T47D (cell line): ENCODE measurements around the gene BPIFB4.

Source experiments
- DNase-seq, 2 experiments: peaks; one replicate each; pipeline versions ENCODE4 v3.0.0 to v3.0.0-alpha.2; 2011 to 2012; ENCODE audit warnings: low read depth in 1 of 2, low spot score in 1 of 2
- JUND ChIP-seq: IDR thresholded peaks from 2 replicates; pipeline ENCODE4 v1.6.1; 2012; ENCODE audit warnings: low read depth
- in situ Hi-C: cut with HindIII; loops from 2 replicates; pipeline ENCODE4 v1.10.0; 2016; ENCODE audit warnings: low sequenced_read_pairs, low pct_unique_long_range_greater_than_20kb

Gene BPIFB4

DNA sequence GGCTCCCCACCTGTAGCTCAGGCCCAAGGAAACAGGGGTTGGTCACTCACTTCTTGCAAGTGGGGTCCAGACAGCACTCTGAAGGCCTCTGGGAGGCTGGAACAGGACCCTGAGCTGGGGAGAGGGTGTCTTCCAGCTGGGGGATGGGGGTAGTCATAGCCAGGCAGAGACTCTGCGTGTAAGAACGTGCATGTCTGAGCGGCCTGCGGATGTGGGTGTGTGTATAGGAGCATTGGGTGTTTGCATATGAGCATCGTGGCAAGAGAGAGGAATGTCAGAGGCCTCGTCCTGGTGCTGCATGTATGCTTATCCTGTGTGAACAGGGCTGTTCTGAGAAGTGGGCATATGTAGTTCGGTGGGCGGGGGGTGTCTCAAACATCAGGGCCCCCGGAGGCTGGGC lies 13.7 kb upstream of the BPIFB4 start:
- TF ChIP-seq JUND, result no peak
- in situ Hi-C loops, result no loop called here
- DNase-seq, result no peak

- DNase-seq, result no peak
- no peak for TF ChIP-seq JUND
- in situ Hi-C loops, result no loop called here
Measured at GRCh38 chr20:33067806-33068205, 11.6 kb upstream of the BPIFB4 start.

- no peak for TF ChIP-seq JUND
- in situ Hi-C loops, result no loop called here
- DNase-seq, result no peak
Measured at GRCh38 chr20:33068251-33068939, 11.0 kb upstream of the BPIFB4 start.

DNA sequence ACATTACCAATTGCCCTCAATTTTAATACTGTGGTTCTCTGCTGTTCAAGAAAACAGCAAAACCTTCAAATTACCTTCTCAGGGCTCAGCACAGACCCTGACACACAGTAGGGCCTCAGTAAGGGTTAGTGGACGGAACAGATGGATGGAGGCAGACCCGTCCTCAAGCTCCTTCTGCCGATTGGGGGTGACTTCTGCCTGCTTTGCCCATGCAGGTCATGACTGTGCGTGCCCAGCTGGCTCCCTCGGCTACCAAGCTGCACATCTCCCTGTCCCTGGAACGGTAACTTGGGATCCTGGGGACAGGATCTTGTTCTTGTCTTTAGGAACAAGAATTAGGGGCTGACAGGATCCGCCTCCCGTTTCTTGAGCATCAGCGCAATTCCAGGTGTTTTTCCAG lies 9.8 kb upstream of the BPIFB4 start:
- TF ChIP-seq JUND, result no peak
- in situ Hi-C loops, result no loop called here
- DNase-seq, result no peak

DNA sequence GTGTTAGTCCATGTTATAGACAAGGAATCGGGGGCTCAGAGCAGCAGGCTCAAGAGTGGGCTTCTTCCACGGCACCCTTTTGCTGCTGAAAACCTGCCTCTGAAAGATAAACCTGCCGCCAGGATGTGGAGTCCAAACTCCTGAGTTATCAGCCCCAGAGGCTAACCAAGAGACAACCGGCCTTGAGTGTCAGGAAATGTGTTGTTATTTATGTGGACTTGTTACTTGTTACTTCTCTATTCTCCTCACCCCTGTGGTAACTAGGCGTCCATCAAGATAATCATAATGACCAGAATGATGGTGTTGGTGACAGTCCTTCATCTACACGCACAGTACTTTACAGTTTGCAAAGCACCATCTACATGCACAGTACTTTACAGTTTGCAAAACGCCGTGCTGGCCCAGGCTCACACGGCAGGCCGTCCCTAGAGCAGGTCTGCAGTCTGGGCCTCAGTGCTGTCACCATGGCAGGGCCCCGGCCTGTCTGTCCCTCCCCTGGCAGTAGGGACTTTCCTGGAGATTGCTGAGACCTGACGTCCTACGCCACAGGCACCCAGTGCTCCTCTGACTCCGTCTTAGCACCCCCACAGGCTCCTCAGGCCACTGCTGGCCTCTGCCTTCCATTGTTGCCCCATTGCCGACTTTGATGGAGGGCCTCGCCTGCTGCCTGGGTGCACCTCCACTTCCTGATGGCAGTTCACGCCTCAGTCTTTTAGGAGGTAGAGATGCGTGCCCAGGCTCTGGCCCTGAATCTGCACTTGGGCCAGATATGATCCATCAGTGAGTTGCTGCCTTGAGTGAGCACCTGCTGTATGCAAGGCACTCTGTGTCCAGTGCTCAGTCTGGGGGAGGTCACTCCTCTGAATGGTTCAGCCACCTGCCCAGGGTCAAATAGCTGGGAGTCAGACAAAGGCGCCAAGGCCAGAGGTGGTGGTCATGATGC lies 9.1 kb upstream of the BPIFB4 start:
- no peak for DNase-seq
- no peak for TF ChIP-seq JUND
- in situ Hi-C loops, result no loop called here

- no peak for TF ChIP-seq JUND
- in situ Hi-C loops, result no loop called here
- no peak for DNase-seq
Measured at GRCh38 chr20:33071198-33071597, 8.2 kb upstream of the BPIFB4 start.

DNA sequence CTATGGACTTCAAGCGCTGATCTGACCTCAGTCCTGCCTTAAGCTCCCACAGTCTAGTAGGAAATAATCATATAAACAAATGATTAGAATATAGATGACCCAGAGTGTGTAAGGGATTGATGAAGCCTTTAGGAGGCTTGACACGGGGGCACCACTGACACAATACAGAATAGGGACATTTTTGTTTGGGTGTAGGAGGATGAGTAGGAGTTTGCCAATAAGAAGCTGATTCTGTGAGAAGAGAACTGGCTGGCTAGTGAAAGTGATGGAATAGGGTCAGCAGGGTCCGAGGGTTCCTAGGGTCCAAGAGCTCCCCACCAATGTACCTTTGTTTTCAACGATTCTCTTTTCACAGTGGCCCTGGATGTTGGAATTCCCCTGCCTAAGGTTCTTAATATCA lies 7.1 kb upstream of the BPIFB4 start:
- DNase-seq, result no peak
- no peak for TF ChIP-seq JUND
- in situ Hi-C loops, result no loop called here

- TF ChIP-seq JUND, result no peak
- DNase-seq, result peak in 1 of 2 experiments; percentile 12
- in situ Hi-C loops, result no loop called here
Measured at GRCh38 chr20:33072813-33073212, 6.6 kb upstream of the BPIFB4 start.

DNA sequence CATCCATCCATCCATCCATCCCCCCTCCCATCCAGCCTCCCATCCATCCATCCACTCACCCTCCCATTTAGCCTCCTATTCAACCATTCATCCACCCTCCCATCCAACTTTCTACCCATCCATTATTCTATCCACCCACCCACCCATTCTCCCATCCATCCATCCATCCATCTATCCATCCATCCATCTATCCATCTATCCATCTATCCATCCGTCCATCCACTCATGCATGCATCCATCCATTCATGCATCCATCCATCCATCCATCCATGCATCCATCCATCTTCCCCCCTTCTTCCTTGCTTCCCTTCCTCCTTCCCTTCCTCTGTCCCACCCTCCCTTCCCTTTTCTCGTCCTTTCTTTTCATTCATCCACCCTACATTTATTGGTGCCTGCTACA lies 4.8 kb upstream of the BPIFB4 start:
- in situ Hi-C loops, result no loop called here
- DNase-seq, result no peak
- TF ChIP-seq JUND, result no peak

- TF ChIP-seq JUND, result no peak
- in situ Hi-C loops, result no loop called here
- DNase-seq, result no peak
Measured at GRCh38 chr20:33075281-33075680, 4.2 kb upstream of the BPIFB4 start.

DNA sequence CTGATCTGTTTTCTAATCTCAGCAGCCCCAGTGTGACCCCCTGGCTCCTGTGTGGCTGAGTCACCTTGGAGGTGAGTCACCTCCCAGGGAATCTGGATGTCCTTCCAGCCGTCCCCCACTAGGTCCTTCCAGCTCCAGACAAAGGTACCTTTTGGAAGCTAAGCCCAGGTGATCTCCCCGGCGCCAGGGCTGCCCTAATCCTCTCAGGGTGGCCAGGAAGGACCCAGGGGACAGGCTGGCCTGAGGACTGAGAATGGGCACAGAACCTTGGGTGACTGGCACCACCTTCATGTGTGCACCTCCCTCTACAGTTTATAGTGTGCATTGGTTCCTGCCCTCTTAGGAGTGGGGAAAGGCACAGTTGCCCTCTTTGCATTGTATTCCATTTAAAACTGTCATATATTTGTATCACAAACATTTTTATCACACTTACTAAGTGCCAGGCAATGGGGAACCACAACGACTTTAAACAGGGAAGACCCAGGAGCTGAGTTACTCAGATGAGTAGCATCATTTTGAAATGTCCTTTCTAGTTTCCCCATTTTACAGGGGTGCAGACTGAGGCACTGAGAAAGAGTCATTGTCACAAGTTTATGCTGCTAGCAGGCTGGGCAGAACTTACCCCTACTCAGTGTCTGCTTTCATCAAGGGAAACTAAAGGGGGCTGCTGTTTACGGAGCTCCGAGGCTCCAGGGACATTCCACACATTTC lies 2.6 kb upstream of the BPIFB4 start:
- peak; percentile 46 to 51 for DNase-seq
- in situ Hi-C loops, result no loop called here

GRCh38 chr20:33081411-33082154 lies 2.1 kb downstream of the BPIFB4 start:
- no peak for DNase-seq
- in situ Hi-C loops, result no loop called here
- TF ChIP-seq JUND, result no peak

More for the DNA sequence above, 2.6 kb upstream of the BPIFB4 start:
- no peak for TF ChIP-seq JUND
